K562 (cell line): ENCODE measurements around the gene SHISA6. TPM values are rescaled to one million over a fixed set of nuclear protein-coding genes. Genes with fewer than 3 reads are reported as not detected.

Source experiments
- ATAC-seq: fragments of 200-7000 bp; cut with Tn5 transposase; 3 replicates; pipeline ENCODE4 v1.9.1; 2020; ENCODE audit warnings: moderate library complexity
- BruUV-seq: library from RNA; stranded (reverse); fragments of 400-500 nt; replicated peaks from 2 replicates; lab custom pipeline; 2021; lab: Mats Ljungman, UMichigan
- CTCF ChIA-PET: fragments of 300-600 bp; formaldehyde crosslinking; extraction: SDS; loops from one replicate; lab custom pipeline; 2021; ENCODE audit warnings: low intra/inter-chr PET ratio; lab: Yijun Ruan, JAX
- POLR2A ChIA-PET: fragments of 300-600, 350-650 bp; sonication (Branson Sonifier 250); formaldehyde crosslinking; extraction: SDS; loops from one replicate; lab custom pipeline; 2021; ENCODE audit warnings: antibody characterized with exemption, inconsistent platforms; lab: Yijun Ruan, JAX
- DNase-seq, 4 experiments: peaks; one replicate each; pipeline versions ENCODE4 v3.0.0 to v3.0.0-alpha.2; 2011 to 2018; ENCODE audit warnings: low spot score in 3 of 4, mixed read lengths in 3 of 4; ENCODE audit errors: extremely low read depth in 1 of 4
- FAIRE-seq: peaks from 2 replicates; lab custom pipeline; 2011; peaks lifted over from hg19 to GRCh38; lab: Jason Lieb, UNC
- H2AFZ ChIP-seq: 2 replicates; pipeline ENCODE4 v1.6.0; 2011; ENCODE audit warnings: low read depth, low read length, control low read depth, inconsistent platforms
- H3K27ac ChIP-seq: fragments of 200-600 bp; 3 replicates; pipeline ENCODE4 v1.8.0; 2011; ENCODE audit warnings: low read depth, mild to moderate bottlenecking, control low read depth, inconsistent platforms, low read length, moderate library complexity, mixed read lengths; ENCODE audit errors: extremely low read depth
- H3K27me3 ChIP-seq, 2 experiments: fragments of 300-600 bp in 1 of 2; 2 replicates in 1 of 2; 3 replicates in 1 of 2; pipeline versions ENCODE4 v1.6.0 to v1.8.0; 2011; ENCODE audit warnings: inconsistent platforms in 2 of 2, low read length in 2 of 2, mild to moderate bottlenecking in 1 of 2, mixed read lengths in 1 of 2, moderate library complexity in 1 of 2; ENCODE audit not compliant: control insufficient read depth in 2 of 2, insufficient read depth in 2 of 2
- H3K36me3 ChIP-seq: fragments of 300-600 bp; 3 replicates; pipeline ENCODE4 v1.8.0; 2011; ENCODE audit warnings: mild to moderate bottlenecking, low read length, inconsistent platforms; ENCODE audit not compliant: control insufficient read depth, insufficient read depth
- H3K4me1 ChIP-seq, 2 experiments: fragments of 200-600 bp in 1 of 2; replicated peaks in 1 of 2; 2 replicates in 1 of 2; 3 replicates in 1 of 2; pipeline versions ENCODE4 v1.5.1 to v1.8.0; 2011; ENCODE audit warnings: inconsistent platforms in 2 of 2, low read length in 2 of 2, mild to moderate bottlenecking in 1 of 2, mixed read lengths in 1 of 2, moderate library complexity in 1 of 2; ENCODE audit not compliant: control insufficient read depth in 2 of 2, insufficient read depth in 2 of 2
- H3K4me2 ChIP-seq: 2 replicates; pipeline ENCODE4 v1.6.1; 2011; ENCODE audit warnings: low read length, control low read depth, inconsistent platforms, mixed read lengths; ENCODE audit not compliant: insufficient read depth
- H3K4me3 ChIP-seq: fragments of 200-600 bp; sonication (generic), shearing (Covaris generic); 2 replicates; pipeline ENCODE4 v1.5.1; 2016; ENCODE audit warnings: control low read depth, inconsistent platforms
- H3K79me2 ChIP-seq: fragments of 200-600 bp; 3 replicates; pipeline ENCODE4 v1.8.0; 2011; ENCODE audit warnings: low read length, inconsistent platforms; ENCODE audit not compliant: control insufficient read depth, insufficient read depth
- H3K9ac ChIP-seq, 2 experiments: 2 replicates each; pipeline versions ENCODE4 v1.6.0 to v1.6.1; 2011; ENCODE audit warnings: low read depth in 2 of 2, low read length in 2 of 2, control low read depth in 1 of 2, inconsistent platforms in 1 of 2, mild to moderate bottlenecking in 1 of 2, mixed read lengths in 1 of 2; ENCODE audit not compliant: insufficient read depth in 1 of 2
- H3K9me1 ChIP-seq: one replicate; pipeline ENCODE4 v1.6.0; 2011; ENCODE audit warnings: inconsistent platforms, mild to moderate bottlenecking, low read length, moderate library complexity; ENCODE audit not compliant: control insufficient read depth, insufficient read depth
- H3K9me3 ChIP-seq: replicated peaks from 2 replicates; pipeline ENCODE4 v1.5.1; 2011; ENCODE audit warnings: low read depth, low read length, inconsistent platforms; ENCODE audit not compliant: control insufficient read depth, insufficient read depth
- H4K20me1 ChIP-seq: replicated peaks from 2 replicates; pipeline ENCODE4 v1.6.1; 2011; ENCODE audit warnings: low read length, inconsistent platforms, mixed read lengths; ENCODE audit not compliant: control insufficient read depth, insufficient read depth
- ARHGAP35 ChIP-seq: fragments of 450-650 bp; IDR thresholded peaks from 2 replicates; pipeline ENCODE4 v1.6.1; 2018; ENCODE audit not compliant: partially characterized antibody
- ATF7 ChIP-seq: fragments of 450-650 bp; IDR thresholded peaks from 2 replicates; pipeline ENCODE4 v1.7.1; 2014; ENCODE audit warnings: mild to moderate bottlenecking, moderate library complexity
- BACH1 ChIP-seq: fragments of 200-800 bp; sonication (Bioruptor generic); IDR thresholded peaks from 2 replicates; pipeline ENCODE4 v1.6.1; 2016; ENCODE audit warnings: missing genetic modification characterization, missing compliant biosample characterization
- C11orf30 ChIP-seq: fragments of 450-650 bp; IDR thresholded peaks from 2 replicates; pipeline ENCODE4 v1.6.1; 2016; ENCODE audit warnings: low read depth, mild to moderate bottlenecking
- CBFA2T2 ChIP-seq: fragments of 450-650 bp; conservative IDR thresholded peaks from 2 replicates; pipeline ENCODE4 v1.6.1; 2017; ENCODE audit warnings: mild to moderate bottlenecking
- ELF2 ChIP-seq: fragments of 250-450 bp; sonication (Bioruptor Pico); IDR thresholded peaks from 2 replicates; pipeline ENCODE4 v1.5.0; 2021; ENCODE audit warnings: mild to moderate bottlenecking
- ERF ChIP-seq: fragments of 450-650 bp; formaldehyde crosslinking; IDR thresholded peaks from 2 replicates; pipeline ENCODE4 v1.4.0; 2020; ENCODE audit warnings: mild to moderate bottlenecking, mixed read lengths
- MAFK ChIP-seq: IDR thresholded peaks from 2 replicates; pipeline ENCODE4 v1.6.1; 2011; ENCODE audit warnings: low read length, improper control_type of control experiment
- NFE2 ChIP-seq: IDR thresholded peaks from 2 replicates; pipeline ENCODE4 v1.6.1; 2014; ENCODE audit warnings: antibody characterized with exemption, low read depth
- NUFIP1 ChIP-seq: fragments of 450-650 bp; IDR thresholded peaks from 2 replicates; pipeline ENCODE4 v1.6.1; 2018; ENCODE audit not compliant: partially characterized antibody
- RNF2 ChIP-seq: sonication (generic); IDR thresholded peaks from 2 replicates; pipeline ENCODE4 v1.6.1; 2016
- SNRNP70 ChIP-seq: fragments of 200-400 bp; formaldehyde crosslinking; optimal IDR thresholded peaks from 2 replicates; pipeline ENCODE3; 2017; ENCODE audit warnings: low read depth, low read length
- TAL1 ChIP-seq: fragments of 450-650 bp; IDR thresholded peaks from 2 replicates; pipeline ENCODE4 v1.6.1; 2016; ENCODE audit warnings: mild to moderate bottlenecking
- ZNF263 ChIP-seq: sonication (generic); formaldehyde crosslinking; IDR thresholded peaks from 2 replicates; pipeline ENCODE4 v1.8.0; 2022; ENCODE audit warnings: mild to moderate bottlenecking, missing genetic modification reagents, borderline replicate concordance
- WGBS: fragments of 100-300 bp; shearing (Covaris generic); methylation state at CpG from one replicate; pipeline ENCODE4 v1.1.6; 2016; ENCODE audit warnings: low coverage, mixed read lengths; ENCODE audit not compliant: insufficient coverage; ENCODE audit errors: missing lambda C conversion rate; 5-methylcytosine and 5-hydroxymethylcytosine counted together
- in situ Hi-C: fragments of 300-500 bp; cut with MboI; formaldehyde crosslinking; loops from 4 replicates; pipeline ENCODE4 v1.15.0; 2018; ENCODE audit warnings: inconsistent platforms, mixed read lengths
- intact Hi-C: fragments of 100-400 bp; cut with micrococcal nuclease; formaldehyde crosslinking; loops from 2 replicates; pipeline ENCODE4 v1.14.2; 2022
- polyA plus RNA-seq, 8 experiments: library from polyadenylated mRNA; depleted of rRNA in 4 of 8; stranded (reverse) in 5 of 8; unstranded in 3 of 8; fragments of >200 nt; fragmentation: Nextera tagmentation in 2 of 8; fragmentation: Illumina TruSeq in 1 of 8; extraction: Ambion mirVana in 2 of 8; extraction: Trizol in 1 of 8; gene quantifications; 2 replicates each; pipeline versions ENCODE4 v1.2.1 to v1.2.3, GENCODE V29; 2011 to 2014; ENCODE audit warnings: inconsistent platforms in 1 of 8, missing spikeins in 1 of 8
- total RNA-seq, 7 experiments: library from RNA; depleted of rRNA in 6 of 7; stranded (reverse); fragments of >200 nt in 6 of 7; fragmentation: Illumina TruSeq in 2 of 7; extraction: Trizol in 2 of 7; gene quantifications; 2 replicates each; pipeline versions ENCODE4 v1.2.1 to v1.2.3, GENCODE V29; 2011 to 2021; ENCODE audit warnings: low replicate concordance in 1 of 7
- TF ChIP-seq, protein P1 (sequence below), 2 experiments: fragments of 450-650 bp; IDR thresholded peaks; 2 replicates each; pipeline ENCODE4 v1.6.1; 2018; ENCODE audit warnings: mild to moderate bottlenecking in 2 of 2, low read depth in 1 of 2; ENCODE audit not compliant: partially characterized antibody in 2 of 2
- TF ChIP-seq, protein P2 (sequence below): fragments of 450-650 bp; formaldehyde crosslinking; IDR thresholded peaks from 2 replicates; pipeline ENCODE4 v1.4.0; 2020; ENCODE audit warnings: mild to moderate bottlenecking, mixed read lengths
- TF ChIP-seq, protein P3 (sequence below): fragments of 250-450 bp; sonication (Bioruptor Pico); IDR thresholded peaks from 2 replicates; pipeline ENCODE4 v1.8.0; 2021; ENCODE audit warnings: moderate library complexity, mild to moderate bottlenecking, inconsistent platforms

SHISA6 gene
- total and polyA plus RNA-seq, 9 of the 15 experiments (the other 6 are each of a cell fraction or from before 2014, with no cell fraction given): not detected

DNA sequence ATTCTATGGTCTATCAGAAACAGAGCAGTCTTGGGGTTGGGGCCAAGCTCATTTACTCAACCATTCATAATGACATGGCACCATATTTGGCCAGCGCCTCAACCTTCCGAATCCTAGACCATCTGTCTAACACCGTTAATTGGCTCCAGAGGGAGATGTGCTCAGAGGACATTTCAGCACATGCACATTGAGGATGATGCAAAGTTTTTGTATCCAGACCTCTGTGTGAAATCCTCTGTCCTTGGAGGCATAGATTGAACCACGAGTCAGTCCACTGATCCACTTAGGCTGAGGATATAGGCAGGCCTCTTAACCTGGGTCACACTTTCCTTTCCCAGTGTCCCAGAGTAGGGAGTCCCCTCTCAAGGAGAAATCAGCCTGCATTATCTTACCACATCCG, 85.5 kb downstream of the SHISA6 start (continued):
- TF ChIP-seq, protein P1, sequence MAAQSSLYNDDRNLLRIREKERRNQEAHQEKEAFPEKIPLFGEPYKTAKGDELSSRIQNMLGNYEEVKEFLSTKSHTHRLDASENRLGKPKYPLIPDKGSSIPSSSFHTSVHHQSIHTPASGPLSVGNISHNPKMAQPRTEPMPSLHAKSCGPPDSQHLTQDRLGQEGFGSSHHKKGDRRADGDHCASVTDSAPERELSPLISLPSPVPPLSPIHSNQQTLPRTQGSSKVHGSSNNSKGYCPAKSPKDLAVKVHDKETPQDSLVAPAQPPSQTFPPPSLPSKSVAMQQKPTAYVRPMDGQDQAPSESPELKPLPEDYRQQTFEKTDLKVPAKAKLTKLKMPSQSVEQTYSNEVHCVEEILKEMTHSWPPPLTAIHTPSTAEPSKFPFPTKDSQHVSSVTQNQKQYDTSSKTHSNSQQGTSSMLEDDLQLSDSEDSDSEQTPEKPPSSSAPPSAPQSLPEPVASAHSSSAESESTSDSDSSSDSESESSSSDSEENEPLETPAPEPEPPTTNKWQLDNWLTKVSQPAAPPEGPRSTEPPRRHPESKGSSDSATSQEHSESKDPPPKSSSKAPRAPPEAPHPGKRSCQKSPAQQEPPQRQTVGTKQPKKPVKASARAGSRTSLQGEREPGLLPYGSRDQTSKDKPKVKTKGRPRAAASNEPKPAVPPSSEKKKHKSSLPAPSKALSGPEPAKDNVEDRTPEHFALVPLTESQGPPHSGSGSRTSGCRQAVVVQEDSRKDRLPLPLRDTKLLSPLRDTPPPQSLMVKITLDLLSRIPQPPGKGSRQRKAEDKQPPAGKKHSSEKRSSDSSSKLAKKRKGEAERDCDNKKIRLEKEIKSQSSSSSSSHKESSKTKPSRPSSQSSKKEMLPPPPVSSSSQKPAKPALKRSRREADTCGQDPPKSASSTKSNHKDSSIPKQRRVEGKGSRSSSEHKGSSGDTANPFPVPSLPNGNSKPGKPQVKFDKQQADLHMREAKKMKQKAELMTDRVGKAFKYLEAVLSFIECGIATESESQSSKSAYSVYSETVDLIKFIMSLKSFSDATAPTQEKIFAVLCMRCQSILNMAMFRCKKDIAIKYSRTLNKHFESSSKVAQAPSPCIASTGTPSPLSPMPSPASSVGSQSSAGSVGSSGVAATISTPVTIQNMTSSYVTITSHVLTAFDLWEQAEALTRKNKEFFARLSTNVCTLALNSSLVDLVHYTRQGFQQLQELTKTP (IDR thresholded peaks at IDR 0.05; ENCODE audit: low read depth in 1 of 2, partially characterized antibody in 2 of 2): no peak
- TF ChIP-seq, protein P2, sequence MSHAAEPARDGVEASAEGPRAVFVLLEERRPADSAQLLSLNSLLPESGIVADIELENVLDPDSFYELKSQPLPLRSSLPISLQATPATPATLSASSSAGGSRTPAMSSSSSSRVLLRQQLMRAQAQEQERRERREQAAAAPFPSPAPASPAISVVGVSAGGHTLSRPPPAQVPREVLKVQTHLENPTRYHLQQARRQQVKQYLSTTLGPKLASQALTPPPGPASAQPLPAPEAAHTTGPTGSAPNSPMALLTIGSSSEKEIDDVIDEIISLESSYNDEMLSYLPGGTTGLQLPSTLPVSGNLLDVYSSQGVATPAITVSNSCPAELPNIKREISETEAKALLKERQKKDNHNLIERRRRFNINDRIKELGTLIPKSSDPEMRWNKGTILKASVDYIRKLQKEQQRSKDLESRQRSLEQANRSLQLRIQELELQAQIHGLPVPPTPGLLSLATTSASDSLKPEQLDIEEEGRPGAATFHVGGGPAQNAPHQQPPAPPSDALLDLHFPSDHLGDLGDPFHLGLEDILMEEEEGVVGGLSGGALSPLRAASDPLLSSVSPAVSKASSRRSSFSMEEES (CRISPR knock-in tag): no peak
- TF ChIP-seq TAL1 (no peak), MAFK (no peak)

DNA sequence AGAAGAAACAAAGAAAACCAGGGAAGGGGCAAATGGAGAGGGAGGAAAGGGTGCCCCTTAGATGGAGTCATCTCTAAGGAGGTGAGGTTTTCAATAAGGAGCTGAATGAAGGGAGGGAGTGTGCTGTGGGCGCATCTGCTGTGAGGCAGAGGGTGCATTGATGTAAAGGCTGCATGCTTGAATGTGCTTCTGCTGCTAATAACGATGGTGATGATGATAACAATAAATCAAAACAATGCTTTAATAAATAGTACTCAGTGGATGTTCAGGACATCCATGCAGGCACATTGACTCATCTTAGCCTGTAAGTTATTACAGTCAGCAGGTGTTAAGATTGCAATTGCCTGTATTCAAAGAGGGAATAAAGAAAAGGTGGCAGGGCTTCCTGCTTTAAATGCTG, 87.8 kb downstream of the SHISA6 start:
- CTCF ChIA-PET: no interaction called here
- no peaks in the 10 kb centered on the region for H3K27me3 ChIP-seq
- ATAC-seq: no peak
- 10% methylated on average over 2 of the region's 2 CpGs for WGBS
- no peak overlapping the region for H3K9ac ChIP-seq
- no peak for FAIRE-seq
- no peak overlapping the region for H3K4me3 ChIP-seq
- H2AFZ ChIP-seq: no peak overlapping the region
- H3K9me3 ChIP-seq: no peaks in the 10 kb centered on the region
- H3K4me1 ChIP-seq: no peaks in the 10 kb centered on the region
- no peak overlapping the region for H3K4me2 ChIP-seq
- in situ Hi-C loops: no loop called here
- no TSS peak for BruUV-seq
- intact Hi-C loops: no loop called here
- no peaks in the 10 kb centered on the region for H4K20me1 ChIP-seq
- POLR2A ChIA-PET: no interaction called here
- no peak overlapping the region for H3K27ac ChIP-seq
- H3K79me2 ChIP-seq: no peaks in the 10 kb centered on the region
- DNase-seq: no peak
- no peak for TF ChIP-seq ELF2 (CRISPR knock-in tag)
- no peak for TF ChIP-seq NFE2
- TF ChIP-seq RNF2: no peak
- no peak for TF ChIP-seq ZNF263 (CRISPR knock-in tag)
- no peak for TF ChIP-seq C11orf30
- TF ChIP-seq, protein P3, sequence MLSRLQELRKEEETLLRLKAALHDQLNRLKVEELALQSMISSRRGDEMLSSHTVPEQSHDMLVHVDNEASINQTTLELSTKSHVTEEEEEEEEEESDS (CRISPR knock-in tag): no peak
- TF ChIP-seq ARHGAP35: no peak
- TF ChIP-seq SNRNP70: no peak
- TF ChIP-seq ERF (CRISPR knock-in tag): no peak
- no peak for TF ChIP-seq CBFA2T2
- TF ChIP-seq BACH1: no peak
- no peak for TF ChIP-seq NUFIP1
- TF ChIP-seq ATF7: no peak
- no peaks in the 10 kb centered on the region for H3K9me1 ChIP-seq
- H3K36me3 ChIP-seq: no peaks in the 10 kb centered on the region
